Endodermal cell (in vitro differentiated cells): Measurements from ENCODE around the gene DNM3. TPM values are rescaled to one million over a fixed set of nuclear protein-coding genes. Genes with fewer than 3 reads are reported as not detected.

Experiments
- DNase-seq: peaks from one replicate; pipeline ENCODE4 v3.0.0-alpha.2; 2017
- H3K27ac ChIP-seq: 2 replicates; pipeline ENCODE4 v1.5.1; 2013; ENCODE audit warnings: mild to moderate bottlenecking, low read depth, low read length, moderate library complexity
- H3K27me3 ChIP-seq: 2 replicates; pipeline ENCODE4 v1.6.1; 2013; ENCODE audit warnings: mild to moderate bottlenecking, low read length, moderate library complexity; ENCODE audit not compliant: insufficient read depth, control insufficient read depth, poor library complexity, severe bottlenecking
- H3K36me3 ChIP-seq: 2 replicates; pipeline ENCODE4 v1.7.0; 2013; ENCODE audit warnings: mild to moderate bottlenecking, low read length, moderate library complexity; ENCODE audit not compliant: control insufficient read depth, insufficient read depth
- H3K4me1 ChIP-seq: one replicate; pipeline ENCODE4 v1.7.0; 2013; ENCODE audit warnings: low read length; ENCODE audit not compliant: control insufficient read depth, insufficient read depth
- H3K4me3 ChIP-seq: 2 replicates; pipeline ENCODE4 v1.5.1; 2013; ENCODE audit warnings: mild to moderate bottlenecking, low read length, moderate library complexity
- H3K9ac ChIP-seq: 2 replicates; pipeline ENCODE4 v1.6.1; 2013; ENCODE audit warnings: mild to moderate bottlenecking, low read length, moderate library complexity; ENCODE audit not compliant: poor library complexity, severe bottlenecking; ENCODE audit errors: extremely low read depth
- H3K9me3 ChIP-seq: 2 replicates; pipeline ENCODE4 v1.6.1; 2013; ENCODE audit warnings: mild to moderate bottlenecking, low read length, moderate library complexity; ENCODE audit not compliant: control insufficient read depth
- H3K27ac Mint-ChIP-seq: 2 replicates; pipeline ENCODE4 v1.8.0; 2020; ENCODE audit warnings: mixed read lengths
- H3K27me3 Mint-ChIP-seq: 2 replicates; pipeline ENCODE4 v1.8.0; 2021; ENCODE audit warnings: mild to moderate bottlenecking, mixed read lengths; ENCODE audit not compliant: insufficient read depth
- H3K36me3 Mint-ChIP-seq: 2 replicates; pipeline ENCODE4 v1.8.0; 2020; ENCODE audit warnings: low read depth, mixed read lengths
- H3K4me1 Mint-ChIP-seq: 2 replicates; pipeline ENCODE4 v1.8.0; 2020; ENCODE audit warnings: mixed read lengths
- H3K4me3 Mint-ChIP-seq: 2 replicates; pipeline ENCODE4 v1.8.0; 2020; ENCODE audit warnings: mild to moderate bottlenecking, moderate library complexity, mixed read lengths
- H3K9me3 Mint-ChIP-seq: 2 replicates; pipeline ENCODE4 v1.8.0; 2020; ENCODE audit warnings: mild to moderate bottlenecking, mixed read lengths
- WGBS, 2 experiments: methylation state at CpG; one replicate each; pipeline versions ENCODE4 v1.1.5 to v1.1.7; 2013; ENCODE audit warnings: missing lambda C conversion rate in 2 of 2, mixed read lengths in 1 of 2; ENCODE audit not compliant: insufficient coverage in 1 of 2, insufficient read length in 1 of 2; 5-methylcytosine and 5-hydroxymethylcytosine counted together
- total RNA-seq, 2 donors: library from RNA; stranded (reverse); fragmentation: NEBNext Ultra II Directional in 1 of 2; extraction: Animal tissue kit (Norgen Biotek cat#: 25700) in 1 of 2; gene quantifications; 2 replicates in 1 of 2; 3 replicates in 1 of 2; pipeline ENCODE4 v1.2.1, GENCODE V29; 2021
- TF ChIP-seq, protein P1 (sequence below): fragments of 200-600 bp; sonication (generic); conservative IDR thresholded peaks from 2 replicates; pipeline ENCODE4 v1.5.0; 2021; ENCODE audit warnings: antibody characterized with exemption, mild to moderate bottlenecking

DNM3 gene
- total RNA-seq, 2 donors from 2014 or later: 0.53 to 1.8 TPM

- H3K27ac Mint-ChIP-seq: no peak overlapping the region
- Histone ChIP-seq H3K27ac (no peak overlapping the region), H3K4me3 (no peak overlapping the region), H3K4me1 (no peaks in the 10 kb centered on the region), H3K27me3 (no peaks in the 10 kb centered on the region), H3K9ac (no peak overlapping the region), H3K36me3 (no peaks in the 10 kb centered on the region), H3K9me3 (no peaks in the 10 kb centered on the region)
- no peak overlapping the region for H3K4me3 Mint-ChIP-seq
- no peaks in the 10 kb centered on the region for H3K4me1 Mint-ChIP-seq
- no peak for DNase-seq
- no peaks in the 10 kb centered on the region for H3K9me3 Mint-ChIP-seq
- TF ChIP-seq, protein P1, sequence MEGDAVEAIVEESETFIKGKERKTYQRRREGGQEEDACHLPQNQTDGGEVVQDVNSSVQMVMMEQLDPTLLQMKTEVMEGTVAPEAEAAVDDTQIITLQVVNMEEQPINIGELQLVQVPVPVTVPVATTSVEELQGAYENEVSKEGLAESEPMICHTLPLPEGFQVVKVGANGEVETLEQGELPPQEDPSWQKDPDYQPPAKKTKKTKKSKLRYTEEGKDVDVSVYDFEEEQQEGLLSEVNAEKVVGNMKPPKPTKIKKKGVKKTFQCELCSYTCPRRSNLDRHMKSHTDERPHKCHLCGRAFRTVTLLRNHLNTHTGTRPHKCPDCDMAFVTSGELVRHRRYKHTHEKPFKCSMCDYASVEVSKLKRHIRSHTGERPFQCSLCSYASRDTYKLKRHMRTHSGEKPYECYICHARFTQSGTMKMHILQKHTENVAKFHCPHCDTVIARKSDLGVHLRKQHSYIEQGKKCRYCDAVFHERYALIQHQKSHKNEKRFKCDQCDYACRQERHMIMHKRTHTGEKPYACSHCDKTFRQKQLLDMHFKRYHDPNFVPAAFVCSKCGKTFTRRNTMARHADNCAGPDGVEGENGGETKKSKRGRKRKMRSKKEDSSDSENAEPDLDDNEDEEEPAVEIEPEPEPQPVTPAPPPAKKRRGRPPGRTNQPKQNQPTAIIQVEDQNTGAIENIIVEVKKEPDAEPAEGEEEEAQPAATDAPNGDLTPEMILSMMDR: peak; percentile 69
- H3K36me3 Mint-ChIP-seq: no peaks in the 10 kb centered on the region
- no peaks in the 10 kb centered on the region for H3K27me3 Mint-ChIP-seq
- WGBS, 2 experiments: 100% methylated on average over 2 of the region's 2 CpGs; no CpG with 5 or more reads in 1 of the 2 experiments
These were observed 200.4 kb downstream of the DNM3 start for GRCh38 chr1:172041742-172042141.

DNA sequence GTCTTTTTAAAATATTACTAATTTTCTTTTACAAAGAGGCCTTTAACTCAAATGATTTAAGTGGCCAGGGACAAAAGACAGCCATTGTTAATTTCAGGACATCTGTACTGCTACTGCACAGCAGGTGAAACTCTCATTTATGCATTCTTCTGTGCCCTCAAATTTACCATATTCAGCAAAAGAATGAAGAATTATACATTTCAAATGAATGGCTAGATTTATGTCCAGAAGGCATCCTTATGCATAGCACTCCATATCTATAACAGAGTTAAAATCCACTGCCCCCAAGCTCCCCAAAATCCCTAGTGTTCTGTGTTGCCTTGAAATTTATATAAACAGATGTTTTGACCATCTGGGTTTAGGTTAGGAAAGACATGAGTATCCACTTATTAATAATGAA, 202.6 kb downstream of the DNM3 start:
- no peak for DNase-seq
- Mint-ChIP-seq H3K4me1 (no peaks in the 10 kb centered on the region), H3K36me3 (no peaks in the 10 kb centered on the region), H3K4me3 (no peak overlapping the region), H3K27me3 (no peaks in the 10 kb centered on the region), H3K27ac (no peak overlapping the region), H3K9me3 (no peaks in the 10 kb centered on the region)
- TF ChIP-seq, protein P1: no peak
- Histone ChIP-seq H3K27ac (no peak overlapping the region), H3K4me1 (no peaks in the 10 kb centered on the region), H3K9me3 (no peaks in the 10 kb centered on the region), H3K9ac (no peak overlapping the region), H3K36me3 (no peaks in the 10 kb centered on the region), H3K4me3 (no peak overlapping the region), H3K27me3 (no peaks in the 10 kb centered on the region)

DNA sequence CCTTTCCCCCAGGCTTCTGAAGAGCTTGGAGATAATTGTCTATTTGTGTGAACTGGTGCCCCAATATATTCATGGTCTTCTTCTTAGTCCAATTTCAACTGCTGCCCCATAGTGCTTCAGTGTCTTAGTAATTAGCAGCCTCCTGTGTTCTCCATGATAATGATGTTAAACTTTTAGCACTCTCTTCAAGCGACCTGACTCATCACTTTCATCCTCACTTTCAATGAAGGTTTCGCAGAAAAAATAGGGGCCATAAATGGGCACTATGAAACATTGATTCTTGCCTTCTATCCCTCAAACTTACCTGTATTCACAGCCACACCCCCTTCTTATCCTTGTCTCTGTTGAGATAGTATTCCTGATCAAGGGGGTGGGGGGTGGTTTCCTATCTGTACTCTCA, 210.6 kb downstream of the DNM3 start:
- Histone ChIP-seq H3K9me3 (no peaks in the 10 kb centered on the region), H3K27ac (no peak overlapping the region), H3K9ac (no peak overlapping the region), H3K27me3 (no peaks in the 10 kb centered on the region), H3K36me3 (no peaks in the 10 kb centered on the region), H3K4me1 (no peaks in the 10 kb centered on the region), H3K4me3 (no peak overlapping the region)
- H3K4me3 Mint-ChIP-seq: no peak overlapping the region
- H3K9me3 Mint-ChIP-seq: peaks cover 6% of the 10 kb centered on the region
- H3K27ac Mint-ChIP-seq: no peak overlapping the region
- peaks cover 3% of the 10 kb centered on the region for H3K4me1 Mint-ChIP-seq
- H3K27me3 Mint-ChIP-seq: no peaks in the 10 kb centered on the region
- DNase-seq: no peak
- TF ChIP-seq, protein P1: no peak
- WGBS, 2 experiments: 84 to 92% methylated on average over 2 of the region's 2 CpGs
- no peaks in the 10 kb centered on the region for H3K36me3 Mint-ChIP-seq
